Ramos (cell line): ENCODE data around the gene MUC6.

Source experiments
- in situ Hi-C: fragments of 300-500 bp; cut with MboI; formaldehyde crosslinking; loops from one replicate; pipeline ENCODE4 v1.14.3; 2022; ENCODE audit warnings: low sequenced_read_pairs; ENCODE audit not compliant: unreplicated experiment

MUC6 gene

GRCh38 chr11:1073851-1074243 lies 37.3 kb upstream of the MUC6 start:
- in situ Hi-C loops = no loop called here

DNA sequence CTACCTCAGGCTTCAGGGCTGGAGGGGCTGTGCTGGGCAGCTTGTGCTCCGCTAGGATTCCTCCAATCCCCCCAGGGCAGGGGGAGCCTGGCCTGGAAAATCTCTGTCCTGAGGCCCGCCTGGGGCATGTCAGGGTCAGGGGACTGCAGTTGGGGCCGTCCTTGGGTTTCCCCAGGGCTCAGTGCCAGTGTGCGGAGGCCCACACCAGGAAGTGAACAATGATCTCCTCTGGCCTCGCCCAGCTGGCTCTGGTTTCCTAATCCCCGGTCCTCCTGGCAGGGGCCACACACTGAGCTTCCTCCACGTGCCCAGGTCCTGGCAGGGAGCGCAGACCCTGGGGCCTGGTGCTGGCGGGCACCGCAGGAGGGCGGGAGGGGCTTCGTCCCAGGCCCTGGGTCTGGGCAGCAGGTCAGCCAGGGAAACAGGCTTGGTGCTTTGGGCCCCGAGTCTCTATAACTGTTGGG lies 36.8 kb upstream of the MUC6 start:
- in situ Hi-C loops = no loop called here

DNA sequence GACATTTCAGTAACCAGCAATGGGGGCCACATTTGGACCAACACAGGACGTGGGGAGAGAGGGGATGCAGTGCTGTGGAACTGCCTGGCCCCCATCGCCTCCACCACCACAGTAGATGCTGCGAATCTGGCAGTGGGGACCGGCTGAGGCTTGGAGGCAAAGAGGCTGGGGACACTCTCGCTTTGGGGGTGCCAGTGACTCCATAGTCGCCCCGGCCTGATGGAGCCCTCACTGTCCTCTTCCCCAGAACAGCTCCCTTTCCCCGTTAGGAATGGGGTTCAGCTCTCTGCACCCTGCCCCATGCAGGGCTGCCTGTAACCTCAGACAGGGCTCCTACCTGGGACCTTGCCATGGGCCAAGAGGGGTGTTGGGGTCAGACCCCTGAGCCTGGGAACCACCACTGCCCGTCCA lies 36.3 kb upstream of the MUC6 start:
- in situ Hi-C loops = no loop called here

DNA sequence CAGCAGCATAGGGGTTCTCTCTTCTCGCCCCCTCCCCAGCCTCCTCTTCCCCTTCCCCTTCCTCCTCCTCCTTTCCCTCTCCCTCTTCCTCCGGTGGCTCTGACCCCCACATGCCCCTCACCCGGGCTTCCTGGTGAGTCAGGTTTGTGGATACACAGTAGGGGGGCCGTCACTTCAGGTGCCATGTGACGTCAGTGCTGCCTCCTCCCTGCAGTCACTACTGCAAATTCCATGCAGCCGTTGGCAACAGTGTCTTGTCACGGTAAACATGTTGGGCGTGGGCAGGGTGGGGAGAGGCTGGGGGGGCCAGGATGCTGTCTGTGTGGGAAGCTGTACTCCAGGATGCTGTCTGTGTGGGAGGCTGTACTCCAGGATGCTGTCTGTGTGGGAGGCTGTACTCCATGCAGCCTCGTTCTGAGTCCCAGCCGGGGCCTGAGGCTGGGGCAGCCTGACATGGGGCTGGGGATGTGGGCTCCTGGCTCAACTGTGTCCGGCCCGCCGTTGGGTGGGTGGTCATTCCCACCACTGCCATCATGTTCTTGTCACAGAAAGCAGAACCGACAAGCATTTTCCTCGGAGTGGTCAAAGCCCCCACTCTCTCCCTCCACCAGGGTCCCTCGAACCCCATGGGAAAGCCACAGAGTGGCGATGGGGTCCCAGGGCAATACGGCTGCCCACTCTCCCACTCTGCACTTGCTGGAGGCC lies 35.8 kb upstream of the MUC6 start:
- in situ Hi-C loops = no loop called here

- in situ Hi-C loops = no loop called here
Measured at GRCh38 chr11:1071571-1072115, 35.1 kb upstream of the MUC6 start.

DNA sequence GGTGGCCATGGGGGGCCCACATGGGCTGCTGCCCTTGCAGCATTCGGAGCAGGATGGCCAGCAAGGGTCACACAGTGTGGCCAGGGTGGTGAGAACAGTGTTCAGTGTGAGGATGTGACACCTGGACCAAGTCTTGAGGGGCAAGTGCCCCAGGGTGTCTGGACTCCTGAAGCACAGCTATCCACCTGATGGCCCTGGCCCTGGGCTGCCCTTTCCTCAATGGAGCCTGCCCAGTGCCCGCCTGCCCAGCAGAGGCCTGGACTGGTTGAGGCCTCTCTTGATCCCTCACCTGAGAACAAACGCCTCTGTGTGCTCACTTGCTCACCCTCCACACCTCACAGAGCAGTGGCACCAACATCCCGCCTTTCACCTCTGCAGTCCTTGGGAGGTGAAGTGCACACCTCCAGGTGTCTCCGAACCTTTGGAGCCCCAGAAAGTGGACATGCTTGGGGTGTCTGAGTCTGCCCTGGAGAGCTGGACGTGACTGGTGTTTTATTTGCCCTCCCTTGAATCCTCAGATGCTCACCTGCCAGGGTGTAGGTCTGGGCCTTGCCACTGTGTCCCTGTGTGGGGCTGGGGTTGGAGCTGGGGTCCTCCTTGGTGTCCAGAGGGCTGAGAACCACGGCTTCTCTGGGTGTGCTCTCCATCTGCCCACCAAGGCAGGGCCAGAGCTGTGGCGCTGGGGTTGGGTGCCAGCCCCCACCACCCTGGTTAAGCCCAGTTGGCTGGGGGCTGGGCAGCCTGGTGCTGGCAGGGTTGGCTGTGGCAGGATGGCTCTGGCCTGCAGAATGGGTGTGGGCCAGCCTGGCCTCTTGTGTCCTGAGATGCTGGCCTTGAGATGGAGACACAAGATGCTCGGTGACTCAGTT lies 34.3 kb upstream of the MUC6 start:
- in situ Hi-C loops = no loop called here

DNA sequence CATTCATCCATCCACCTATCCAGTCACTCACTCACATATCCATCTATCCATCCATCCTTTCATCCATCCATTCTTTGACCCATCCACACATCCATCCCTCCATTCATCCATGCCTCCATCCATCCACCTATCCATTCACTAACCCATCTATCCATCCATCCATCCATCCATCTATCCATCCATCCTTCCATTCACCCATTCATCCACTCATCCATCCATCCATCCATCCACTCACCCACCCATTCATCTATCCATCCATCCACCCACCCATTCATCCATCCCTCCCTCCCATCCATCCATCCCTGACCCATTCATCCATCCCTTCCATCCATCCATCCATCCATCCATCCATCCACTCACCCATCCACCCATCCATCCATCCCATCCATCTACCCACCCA lies 33.2 kb upstream of the MUC6 start:
- in situ Hi-C loops = no loop called here

DNA sequence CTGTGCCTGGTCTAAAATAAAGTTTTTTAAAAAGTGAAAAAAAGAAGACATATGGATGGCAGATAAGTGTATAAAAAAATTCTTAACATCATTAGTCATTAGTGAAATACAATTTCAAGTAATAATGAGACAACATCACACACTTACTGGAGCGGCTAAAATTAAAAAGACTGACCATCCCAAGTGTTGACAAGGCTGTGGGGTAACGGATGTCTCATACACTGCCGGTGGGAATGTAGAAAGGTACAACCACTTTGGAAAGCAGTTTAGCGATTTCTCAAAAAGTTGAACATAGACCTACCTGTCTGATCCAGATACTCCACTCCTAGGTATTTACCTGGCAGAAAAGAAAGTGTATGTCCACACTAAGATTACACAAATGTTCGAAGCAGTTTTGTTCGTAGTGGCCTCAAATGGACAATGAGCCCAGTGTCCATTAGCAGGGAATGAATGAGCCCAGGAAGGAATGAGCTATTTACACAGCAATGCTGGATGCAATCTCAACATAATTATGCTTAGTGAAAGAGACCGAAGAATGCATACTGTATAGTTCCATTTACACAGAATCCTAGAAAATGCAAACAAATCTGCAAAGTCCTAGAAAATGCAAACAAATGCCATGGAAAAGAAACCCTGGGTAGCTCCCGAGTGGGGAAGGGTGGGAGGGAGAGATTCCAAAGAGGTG lies 31.4 kb upstream of the MUC6 start:
- in situ Hi-C loops = no loop called here

DNA sequence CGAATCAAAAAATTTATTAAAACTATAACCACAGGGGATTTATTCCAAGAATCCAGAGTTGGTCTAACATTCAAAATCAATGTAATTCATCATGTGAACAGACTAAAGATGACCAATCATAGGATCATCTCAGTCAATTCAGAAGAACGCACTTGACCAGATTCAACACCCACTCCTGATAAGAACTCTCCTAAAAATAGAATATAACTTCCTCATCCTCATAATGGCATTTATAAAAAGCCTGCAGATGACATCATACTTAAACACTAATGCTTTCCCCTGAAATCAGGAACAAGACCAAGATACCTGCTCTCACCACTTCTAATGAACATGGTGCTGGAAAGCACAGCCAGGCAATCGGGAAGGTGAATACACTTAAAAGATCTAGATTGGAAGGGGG lies 27.6 kb upstream of the MUC6 start:
- in situ Hi-C loops = no loop called here

- in situ Hi-C loops = no loop called here
Measured at GRCh38 chr11:1062075-1062820, 25.7 kb upstream of the MUC6 start.

GRCh38 chr11:1060852-1061616 lies 24.5 kb upstream of the MUC6 start:
- in situ Hi-C loops = no loop called here

- in situ Hi-C loops = no loop called here
Measured at GRCh38 chr11:1060410-1060809, 23.9 kb upstream of the MUC6 start.

DNA sequence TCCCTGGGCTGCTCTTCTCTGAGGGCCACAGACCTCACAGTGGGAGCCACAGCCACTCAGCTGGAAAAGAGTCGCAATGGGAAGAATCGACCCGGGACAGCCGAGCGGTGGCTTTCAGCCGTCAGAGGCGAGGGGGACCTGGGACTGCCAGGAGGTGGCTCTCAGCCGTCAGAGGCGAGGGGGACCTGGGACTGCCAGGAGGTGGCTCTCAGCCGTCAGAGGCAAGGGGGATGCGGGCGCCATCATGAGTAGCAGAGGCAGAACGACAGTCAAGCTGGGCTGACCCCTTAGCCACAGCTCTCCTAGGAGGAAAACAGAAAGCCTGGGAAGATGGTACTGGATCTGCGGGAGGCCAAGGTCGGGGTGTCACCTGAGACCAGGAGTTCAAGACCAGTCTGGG lies 23.2 kb upstream of the MUC6 start:
- in situ Hi-C loops = no loop called here

DNA sequence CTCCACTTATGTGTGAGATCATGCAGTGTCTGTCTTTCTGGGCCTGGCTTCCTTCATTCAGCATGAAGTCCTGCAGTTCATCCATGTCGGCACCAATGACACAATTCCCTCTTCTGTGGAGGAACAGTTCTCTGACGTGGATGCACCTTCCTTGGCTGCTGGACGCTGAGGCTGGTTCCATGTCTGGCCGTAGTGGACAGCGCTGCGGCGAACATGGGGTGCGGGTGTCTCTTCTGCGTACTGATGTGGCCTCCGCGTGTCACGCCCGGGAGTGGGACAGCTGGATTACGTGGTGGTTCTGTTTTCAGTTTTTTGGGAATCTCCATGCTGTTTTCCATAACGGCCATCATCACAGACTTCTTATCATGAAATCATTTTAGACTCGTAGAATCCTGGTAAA lies 21.3 kb upstream of the MUC6 start:
- in situ Hi-C loops = no loop called here

- in situ Hi-C loops = no loop called here
Measured at GRCh38 chr11:1055990-1056771, 19.7 kb upstream of the MUC6 start.

DNA sequence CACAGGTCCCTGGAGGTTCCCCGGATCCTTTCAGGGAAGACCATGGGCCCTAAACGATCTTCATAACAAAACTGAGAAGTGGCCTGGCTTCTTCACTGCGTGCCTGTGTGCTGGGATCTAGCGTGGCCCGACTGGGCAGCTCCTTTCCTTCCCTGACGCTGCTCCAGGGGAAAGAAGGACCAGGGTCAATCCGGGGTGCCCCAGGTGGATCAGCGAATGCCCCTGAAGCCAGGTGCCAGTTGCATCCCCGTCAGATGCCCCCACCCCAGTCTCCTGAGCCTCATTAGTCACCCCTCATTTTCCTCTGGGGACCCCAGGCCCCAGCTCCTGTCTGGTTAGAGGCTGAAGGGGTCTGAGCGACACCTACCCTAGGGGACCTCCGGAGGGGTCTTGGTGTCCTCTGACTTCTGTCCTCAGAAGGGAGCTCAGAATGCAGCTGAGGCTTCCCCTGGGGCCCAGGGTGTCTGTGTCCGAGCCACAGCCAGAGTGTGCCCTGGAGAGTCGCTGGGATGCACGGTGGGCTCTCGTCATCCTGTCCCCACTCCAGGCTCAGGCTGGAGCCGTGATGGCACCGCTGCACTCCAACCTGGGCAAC lies 18.7 kb upstream of the MUC6 start:
- in situ Hi-C loops = no loop called here

GRCh38 chr11:1054143-1055108 lies 17.9 kb upstream of the MUC6 start:
- in situ Hi-C loops = loop anchor here (5.0 kb wide), 1 partner anchor 202 kb away; no protein-coding TSS in a partner anchor
